AG04450 (cell line): ENCODE measurements around the gene BTBD9. TPM values are rescaled to one million over a fixed set of nuclear protein-coding genes. Genes with fewer than 3 reads are reported as not detected.

Experiments used
- CTCF ChIA-PET: fragments of 300-600, 350-600 bp; formaldehyde crosslinking; extraction: SDS; loops from one replicate; lab custom pipeline; 2022; ENCODE audit warnings: antibody characterized with exemption, inconsistent platforms; lab: Charles Lee
- POLR2A ChIA-PET: fragments of 350-600 bp; formaldehyde crosslinking; extraction: SDS; loops from one replicate; lab custom pipeline; 2021; ENCODE audit warnings: antibody characterized with exemption, inconsistent platforms; lab: Yijun Ruan, JAX
- DNase-seq: peaks from one replicate; pipeline ENCODE4 v3.0.0-alpha.2; 2011; ENCODE audit warnings: low read depth, low spot score
- H3K27ac ChIP-seq: one replicate; pipeline ENCODE4 v1.5.1; 2012; ENCODE audit warnings: low read depth, low read length, control low read depth
- H3K27me3 ChIP-seq: one replicate; pipeline ENCODE4 v1.6.0; 2012; ENCODE audit warnings: low read length; ENCODE audit not compliant: control insufficient read depth, insufficient read depth
- H3K4me3 ChIP-seq: 2 replicates; pipeline ENCODE4 v1.5.1; 2011; ENCODE audit warnings: mild to moderate bottlenecking, low read depth, low read length, control low read depth
- H3K9me3 ChIP-seq: 2 replicates; pipeline ENCODE4 v1.5.1; 2012; ENCODE audit warnings: low read length; ENCODE audit not compliant: control insufficient read depth, insufficient read depth
- CTCF ChIP-seq: IDR thresholded peaks from 2 replicates; pipeline ENCODE4 v1.5.1; 2011; ENCODE audit warnings: low read depth, low read length, control low read depth, inconsistent platforms
- polyA plus RNA-seq: library from polyadenylated mRNA; depleted of rRNA; stranded (reverse); fragments of >200 nt; gene quantifications from 2 replicates; pipeline ENCODE4 v1.2.3, GENCODE V29; 2011

The BTBD9 gene
- polyA plus RNA-seq, 1 experiment, result 7.2 TPM

- H3K9me3 ChIP-seq, result no peaks in the 10 kb centered on the region
- TF ChIP-seq CTCF, result no peak
- no peak overlapping the region for H3K4me3 ChIP-seq
- no peak for DNase-seq
- no peaks in the 10 kb centered on the region for H3K27me3 ChIP-seq
- ChIA-PET CTCF (no interaction called here), POLR2A (no interaction called here)
- H3K27ac ChIP-seq, result no peak overlapping the region
Measured at GRCh38 chr6:38138374-38138773, 501.4 kb downstream of the BTBD9 start.

GRCh38 chr6:38137608-38138265, 502.0 kb downstream of the BTBD9 start:
- CTCF ChIA-PET, result interaction anchor here (0.6 kb wide), 1 partner anchor 96 kb away, joined by 3 read pairs; no protein-coding TSS in a partner anchor
- DNase-seq, result no peak
- POLR2A ChIA-PET, result no interaction called here
- Histone ChIP-seq H3K9me3 (no peaks in the 10 kb centered on the region), H3K27ac (no peak overlapping the region), H3K4me3 (no peak overlapping the region), H3K27me3 (no peaks in the 10 kb centered on the region)
- no peak for TF ChIP-seq CTCF

- Histone ChIP-seq H3K27ac (no peak overlapping the region), H3K4me3 (no peak overlapping the region), H3K9me3 (no peaks in the 10 kb centered on the region), H3K27me3 (no peaks in the 10 kb centered on the region)
- DNase-seq, result no peak
- POLR2A ChIA-PET, result no interaction called here
- TF ChIP-seq CTCF, result no peak
- CTCF ChIA-PET, result no interaction called here
Measured at GRCh38 chr6:38136547-38136946, 503.2 kb downstream of the BTBD9 start.

GRCh38 chr6:38134704-38135088, 505.0 kb downstream of the BTBD9 start:
- ChIA-PET CTCF (interaction anchor here (1.1 kb wide), 1 partner anchor 359 kb away, joined by 3 read pairs; no protein-coding TSS in a partner anchor), POLR2A (no interaction called here)
- DNase-seq, result no peak
- H3K4me3 ChIP-seq, result no peak overlapping the region
- H3K27me3 ChIP-seq, result no peaks in the 10 kb centered on the region
- no peak overlapping the region for H3K27ac ChIP-seq
- no peak for TF ChIP-seq CTCF
- no peaks in the 10 kb centered on the region for H3K9me3 ChIP-seq

- H3K9me3 ChIP-seq, result no peaks in the 10 kb centered on the region
- ChIA-PET CTCF (interaction anchor here (0.5 to 1.1 kb wide), 4 partner anchors 8 to 429 kb away, joined by 3 to 6 read pairs (median 3); no protein-coding TSS in a partner anchor), POLR2A (no interaction called here)
- no peak overlapping the region for H3K27ac ChIP-seq
- no peaks in the 10 kb centered on the region for H3K27me3 ChIP-seq
- H3K4me3 ChIP-seq, result no peak overlapping the region
- no peak for DNase-seq
- no peak for TF ChIP-seq CTCF
Measured at GRCh38 chr6:38133932-38134703, 505.6 kb downstream of the BTBD9 start.
